Measurements from ENCODE around the gene PSMC3.
"Not testable (repeated sequence)": the region's sequence is repeated elsewhere in the genome, so short reads cannot be mapped to it uniquely, and the experiment has no call there.

Gene PSMC3

DNA sequence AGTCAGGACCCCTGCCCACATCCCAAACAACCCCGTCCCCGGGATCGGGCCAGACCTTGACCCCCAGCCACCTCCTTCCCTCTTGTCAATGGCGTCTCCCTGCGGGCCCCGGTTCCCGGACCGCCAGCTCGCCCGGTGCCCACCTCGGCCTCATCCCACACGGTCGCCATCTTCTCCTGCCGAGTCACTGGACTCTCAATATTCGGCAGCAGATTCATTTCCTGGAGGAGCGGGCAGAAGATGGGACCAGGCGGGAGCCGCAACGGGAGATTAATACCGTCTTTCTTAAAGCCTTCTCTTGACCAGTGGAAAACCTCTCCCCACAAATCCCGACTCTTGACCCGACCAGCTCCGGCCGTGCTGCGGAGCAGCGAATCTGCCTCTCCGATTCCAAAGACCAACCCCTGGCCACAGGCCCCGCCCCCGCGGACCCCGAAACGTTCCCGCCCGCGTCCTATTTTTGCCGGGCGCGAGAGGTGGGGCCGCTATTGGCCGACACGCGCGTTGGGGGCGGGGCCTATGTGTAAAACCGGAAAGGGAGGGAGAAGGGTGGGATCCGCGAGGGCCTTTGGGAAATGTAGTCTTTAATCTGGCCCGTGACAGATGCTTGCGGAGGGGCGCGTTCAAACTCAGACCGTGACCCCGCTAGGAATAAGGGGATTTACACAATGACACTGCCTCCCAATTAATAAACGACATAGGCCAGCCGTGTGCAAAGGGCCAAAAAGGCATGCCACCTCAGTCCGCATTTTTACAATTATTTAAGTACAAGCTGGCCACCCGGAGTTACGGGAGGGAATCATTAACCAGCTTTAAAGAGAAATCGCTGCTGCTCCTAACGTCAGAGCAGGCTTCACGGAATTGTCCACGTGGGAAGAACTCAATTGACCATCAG, at the start of gene PSMC3:
TSS of gene PSMC3 (minus strand) at position 378 of the 895 bp plus-strand sequence. CDS start at position 218, 160 bp downstream.
- peaks cover 11% of the 10 kb centered on the region for H3K4me1 ChIP-seq (ENCODE audit: insufficient read depth, low read length)
- no peaks in the 10 kb centered on the region for H3K27me3 ChIP-seq (ENCODE audit: insufficient read depth, low read length)
- no peaks in the 10 kb centered on the region for H3K9me3 ChIP-seq (ENCODE audit: low read length)
- peak within 1 kb of the TSS; percentile 64 for H2AFZ ChIP-seq (ENCODE audit: low read depth, low read length)
- H3K4me3 ChIP-seq (ENCODE audit: low read length): peak within 1 kb of the TSS; percentile 84
- H3K36me3 ChIP-seq (ENCODE audit: insufficient read depth, low read length): peaks cover 27% of the 10 kb centered on the region

- H3K36me3 ChIP-seq (ENCODE audit: insufficient read depth, low read length): peaks cover 82% of the 10 kb centered on the region
- H3K4me3 ChIP-seq (ENCODE audit: low read length): no peak overlapping the region
- H3K9me3 ChIP-seq (ENCODE audit: low read length): no peaks in the 10 kb centered on the region
- no peak overlapping the region for H2AFZ ChIP-seq (ENCODE audit: low read depth, low read length)
- H3K4me1 ChIP-seq (ENCODE audit: insufficient read depth, low read length): peaks cover 13% of the 10 kb centered on the region
- H3K27me3 ChIP-seq (ENCODE audit: insufficient read depth, low read length): no peaks in the 10 kb centered on the region
Observed at GRCh38 chr11:47470671-47471070, 44.4 kb upstream of the PSMC3 start.

- H2AFZ ChIP-seq (ENCODE audit: low read depth, low read length): no peak overlapping the region
- H3K9me3 ChIP-seq (ENCODE audit: low read length): no peaks in the 10 kb centered on the region
- H3K4me1 ChIP-seq (ENCODE audit: insufficient read depth, low read length): peaks cover 13% of the 10 kb centered on the region
- no peaks in the 10 kb centered on the region for H3K27me3 ChIP-seq (ENCODE audit: insufficient read depth, low read length)
- H3K36me3 ChIP-seq (ENCODE audit: insufficient read depth, low read length): peaks cover 79% of the 10 kb centered on the region
- no peak overlapping the region for H3K4me3 ChIP-seq (ENCODE audit: low read length)
Observed at GRCh38 chr11:47469361-47470179, 43.3 kb upstream of the PSMC3 start.

DNA sequence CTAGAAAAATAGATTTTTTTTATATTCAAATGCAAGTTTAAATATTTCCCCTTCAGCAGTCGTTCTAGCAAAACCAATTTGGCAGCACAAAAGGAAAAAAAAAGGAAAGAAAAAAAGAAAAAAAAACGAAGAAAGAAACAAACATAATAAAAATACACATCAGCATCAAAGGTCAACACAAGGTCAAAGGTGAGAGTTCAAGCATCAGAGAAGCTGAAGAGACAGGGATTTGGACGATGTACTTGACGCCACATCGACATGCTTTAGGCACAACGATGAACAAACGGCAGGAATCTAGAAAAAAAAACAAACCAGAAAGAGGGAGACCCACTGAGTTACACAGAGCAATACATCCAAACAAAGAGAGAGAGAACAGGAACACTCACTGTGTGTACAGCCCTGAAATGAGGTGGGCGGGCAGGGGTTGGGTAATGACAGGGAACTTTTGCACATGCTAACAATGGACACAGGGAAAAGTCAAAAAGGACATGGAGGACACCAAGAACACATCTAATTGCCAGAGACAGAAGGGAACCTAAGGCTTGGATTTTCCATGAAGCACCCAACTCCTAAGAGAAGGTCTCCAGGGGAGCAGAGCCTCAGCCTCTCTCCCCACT, 42.5 kb upstream of the PSMC3 start:
- Histone ChIP-seq H3K9me3 (ENCODE audit: low read length) (no peaks in the 10 kb centered on the region), H3K4me1 (ENCODE audit: insufficient read depth, low read length) (peaks cover 13% of the 10 kb centered on the region), H3K4me3 (ENCODE audit: low read length) (no peak overlapping the region), H2AFZ (ENCODE audit: low read depth, low read length) (no peak overlapping the region), H3K27me3 (ENCODE audit: insufficient read depth, low read length) (no peaks in the 10 kb centered on the region), H3K36me3 (ENCODE audit: insufficient read depth, low read length) (peaks cover 76% of the 10 kb centered on the region)

GRCh38 chr11:47467357-47467756, 41.1 kb upstream of the PSMC3 start:
- peaks cover 13% of the 10 kb centered on the region for H3K4me1 ChIP-seq (ENCODE audit: insufficient read depth, low read length)
- H3K36me3 ChIP-seq (ENCODE audit: insufficient read depth, low read length): peaks cover 62% of the 10 kb centered on the region
- H3K4me3 ChIP-seq (ENCODE audit: low read length): no peak overlapping the region
- H3K9me3 ChIP-seq (ENCODE audit: low read length): no peaks in the 10 kb centered on the region
- H3K27me3 ChIP-seq (ENCODE audit: insufficient read depth, low read length): no peaks in the 10 kb centered on the region
- no peak overlapping the region for H2AFZ ChIP-seq (ENCODE audit: low read depth, low read length)

DNA sequence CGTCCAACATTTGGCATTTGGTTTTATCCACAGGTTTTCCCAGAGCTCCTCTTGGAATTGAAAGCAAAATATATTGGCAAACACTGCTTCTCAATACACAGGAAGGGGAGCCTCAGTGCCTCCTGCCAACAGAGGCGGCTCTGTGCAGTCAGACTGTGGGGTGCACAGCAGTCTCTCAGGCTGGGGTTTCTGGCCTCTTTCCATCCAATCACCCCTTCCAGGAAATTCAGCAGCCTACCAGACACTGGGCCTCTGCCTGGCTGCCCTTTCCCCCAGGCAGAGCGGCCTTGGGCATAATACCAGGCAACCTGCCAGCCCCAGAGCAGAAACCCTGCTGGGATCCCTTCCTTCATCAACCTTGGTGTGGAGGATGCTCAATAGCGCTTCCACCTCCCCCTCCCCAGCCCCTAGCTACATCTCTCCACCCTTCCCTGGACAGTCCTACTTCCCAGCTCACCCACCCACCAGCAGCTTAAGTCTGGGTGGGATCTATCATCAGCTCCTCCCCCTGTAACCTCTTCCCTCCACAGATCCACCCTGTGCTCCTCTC, 40.5 kb upstream of the PSMC3 start:
- Histone ChIP-seq H3K36me3 (ENCODE audit: insufficient read depth, low read length) (peaks cover 57% of the 10 kb centered on the region), H3K9me3 (ENCODE audit: low read length) (no peaks in the 10 kb centered on the region), H3K4me1 (ENCODE audit: insufficient read depth, low read length) (peaks cover 13% of the 10 kb centered on the region)

GRCh38 chr11:47466201-47466600, 40.0 kb upstream of the PSMC3 start:
- Histone ChIP-seq H3K4me1 (ENCODE audit: insufficient read depth, low read length) (peaks cover 13% of the 10 kb centered on the region), H3K36me3 (ENCODE audit: insufficient read depth, low read length) (peaks cover 51% of the 10 kb centered on the region), H3K27me3 (ENCODE audit: insufficient read depth, low read length) (no peaks in the 10 kb centered on the region), H3K4me3 (ENCODE audit: low read length) (no peak overlapping the region), H3K9me3 (ENCODE audit: low read length) (no peaks in the 10 kb centered on the region), H2AFZ (ENCODE audit: low read depth, low read length) (no peak overlapping the region)

More for the DNA sequence above, 40.5 kb upstream of the PSMC3 start:
- no peak overlapping the region for H3K4me3 ChIP-seq (ENCODE audit: low read length)
- H3K27me3 ChIP-seq (ENCODE audit: insufficient read depth, low read length): no peaks in the 10 kb centered on the region
- H2AFZ ChIP-seq (ENCODE audit: low read depth, low read length): no peak overlapping the region

DNA sequence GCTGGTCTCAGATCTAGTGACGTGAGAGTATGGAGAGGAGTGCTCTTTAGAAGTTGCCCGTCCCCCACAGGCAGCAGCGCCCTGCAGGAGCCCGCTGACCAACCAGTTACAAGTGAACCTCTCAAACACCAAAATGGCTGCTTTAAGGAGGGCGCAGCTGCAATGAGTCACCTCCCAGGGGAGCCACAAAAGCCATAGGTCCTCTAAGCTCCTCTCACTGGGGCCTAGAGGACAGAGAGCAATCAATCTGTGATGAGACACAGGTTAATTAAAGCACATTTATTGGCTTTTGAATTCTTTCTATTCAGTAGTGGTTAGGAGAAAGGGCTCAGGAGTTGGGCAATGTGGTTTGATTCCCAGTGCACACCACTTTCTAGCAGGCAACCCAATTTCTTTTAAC, 38.2 kb upstream of the PSMC3 start:
- Histone ChIP-seq H3K27me3 (ENCODE audit: insufficient read depth, low read length) (no peaks in the 10 kb centered on the region), H2AFZ (ENCODE audit: low read depth, low read length) (no peak overlapping the region), H3K9me3 (ENCODE audit: low read length) (no peaks in the 10 kb centered on the region), H3K4me3 (ENCODE audit: low read length) (no peak overlapping the region), H3K4me1 (ENCODE audit: insufficient read depth, low read length) (peaks cover 11% of the 10 kb centered on the region), H3K36me3 (ENCODE audit: insufficient read depth, low read length) (peaks cover 37% of the 10 kb centered on the region)

DNA sequence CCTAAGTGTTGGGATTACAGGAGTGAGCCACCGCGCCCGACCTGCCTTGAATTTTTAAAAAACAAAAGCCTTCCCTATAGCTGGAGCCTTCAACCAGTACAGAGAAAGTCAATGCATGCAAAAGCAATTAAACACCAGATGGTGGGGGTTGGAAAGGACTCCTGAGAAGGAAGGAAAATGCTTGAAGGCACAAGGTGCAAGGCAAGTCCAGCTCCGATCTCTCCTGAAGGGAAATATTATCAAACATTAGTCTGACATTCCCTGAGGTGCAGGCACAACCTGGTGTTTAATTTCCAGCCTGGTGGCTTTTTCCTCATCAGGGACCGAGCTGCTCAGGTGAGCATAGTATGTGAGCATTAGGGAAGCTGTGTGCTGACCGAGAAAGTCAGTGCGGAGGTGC, 35.6 kb upstream of the PSMC3 start:
- Histone ChIP-seq H3K27me3 (ENCODE audit: insufficient read depth, low read length) (no peaks in the 10 kb centered on the region), H3K9me3 (ENCODE audit: low read length) (no peaks in the 10 kb centered on the region), H3K36me3 (ENCODE audit: insufficient read depth, low read length) (peaks cover 16% of the 10 kb centered on the region), H3K4me1 (ENCODE audit: insufficient read depth, low read length) (peaks cover 3% of the 10 kb centered on the region), H3K4me3 (ENCODE audit: low read length) (no peak overlapping the region), H2AFZ (ENCODE audit: low read depth, low read length) (no peak overlapping the region)

- Histone ChIP-seq H2AFZ (ENCODE audit: low read depth, low read length) (no peak overlapping the region), H3K4me1 (ENCODE audit: insufficient read depth, low read length) (no peaks in the 10 kb centered on the region), H3K36me3 (ENCODE audit: insufficient read depth, low read length) (peaks cover 15% of the 10 kb centered on the region), H3K4me3 (ENCODE audit: low read length) (no peak overlapping the region), H3K9me3 (ENCODE audit: low read length) (no peaks in the 10 kb centered on the region), H3K27me3 (ENCODE audit: insufficient read depth, low read length) (no peaks in the 10 kb centered on the region)
Observed at GRCh38 chr11:47460571-47461235, 34.5 kb upstream of the PSMC3 start.

- not testable (repeated sequence) for H2AFZ ChIP-seq (ENCODE audit: low read depth, low read length); H3K4me1 ChIP-seq (ENCODE audit: insufficient read depth, low read length); H3K27me3 ChIP-seq (ENCODE audit: insufficient read depth, low read length)
Observed at GRCh38 chr11:47454258-47454671, 28.0 kb upstream of the PSMC3 start.

GRCh38 chr11:47453365-47453764, 27.1 kb upstream of the PSMC3 start:
- Histone ChIP-seq H3K4me1 (ENCODE audit: insufficient read depth, low read length) (no peaks in the 10 kb centered on the region), H3K36me3 (ENCODE audit: insufficient read depth, low read length) (no peaks in the 10 kb centered on the region), H3K4me3 (ENCODE audit: low read length) (no peak overlapping the region), H3K9me3 (ENCODE audit: low read length) (no peaks in the 10 kb centered on the region), H2AFZ (ENCODE audit: low read depth, low read length) (no peak overlapping the region), H3K27me3 (ENCODE audit: insufficient read depth, low read length) (no peaks in the 10 kb centered on the region)

More at GRCh38 chr11:47454258-47454671, 28.0 kb upstream of the PSMC3 start:
- not testable (repeated sequence) for H3K4me3 ChIP-seq (ENCODE audit: low read length); H3K36me3 ChIP-seq (ENCODE audit: insufficient read depth, low read length); H3K9me3 ChIP-seq (ENCODE audit: low read length)
